Measurements from ENCODE around the gene ANKRD23.

ANKRD23 gene

GRCh38 chr2:96837575-96837974 lies 6.2 kb downstream of the ANKRD23 start:
- no peak for DNase-seq (ENCODE audit: low read depth)

GRCh38 chr2:96835830-96836229 lies 8.0 kb downstream of the ANKRD23 start:
- DNase-seq (ENCODE audit: low read depth) = no peak

- no peak for DNase-seq (ENCODE audit: low read depth)
Measured at GRCh38 chr2:96832754-96833507, 10.9 kb downstream of the ANKRD23 start.

GRCh38 chr2:96832408-96832753 lies 11.4 kb downstream of the ANKRD23 start:
- no peak for DNase-seq (ENCODE audit: low read depth)

GRCh38 chr2:96831679-96832078 lies 12.1 kb downstream of the ANKRD23 start:
- DNase-seq (ENCODE audit: low read depth) = no peak

- DNase-seq (ENCODE audit: low read depth) = no peak
Measured at GRCh38 chr2:96830044-96830562, 13.7 kb downstream of the ANKRD23 start.

GRCh38 chr2:96828874-96829273 lies 14.9 kb downstream of the ANKRD23 start:
- no peak for DNase-seq (ENCODE audit: low read depth)

- no peak for DNase-seq (ENCODE audit: low read depth)
Measured at GRCh38 chr2:96828436-96828835, 15.4 kb downstream of the ANKRD23 start.

- DNase-seq (ENCODE audit: low read depth) = no peak
Measured at GRCh38 chr2:96826546-96827278, 17.1 kb downstream of the ANKRD23 start.

GRCh38 chr2:96825057-96825456 lies 18.8 kb downstream of the ANKRD23 start:
- no peak for DNase-seq (ENCODE audit: low read depth)

- no peak for DNase-seq (ENCODE audit: low read depth)
Measured at GRCh38 chr2:96824079-96824870, 19.5 kb downstream of the ANKRD23 start.

- DNase-seq (ENCODE audit: low read depth) = no peak
Measured at GRCh38 chr2:96823198-96823597, 20.6 kb downstream of the ANKRD23 start.

- DNase-seq (ENCODE audit: low read depth) = no peak
Measured at GRCh38 chr2:96822786-96823185, 21.0 kb downstream of the ANKRD23 start.

GRCh38 chr2:96821113-96821675 lies 22.6 kb downstream of the ANKRD23 start:
- no peak for DNase-seq (ENCODE audit: low read depth)

GRCh38 chr2:96819876-96820511 lies 23.8 kb downstream of the ANKRD23 start:
- DNase-seq (ENCODE audit: low read depth) = no peak

- no peak for DNase-seq (ENCODE audit: low read depth)
Measured at GRCh38 chr2:96819128-96819875, 24.5 kb downstream of the ANKRD23 start.

GRCh38 chr2:96817882-96818281 lies 25.9 kb downstream of the ANKRD23 start:
- DNase-seq (ENCODE audit: low read depth) = no peak

- DNase-seq (ENCODE audit: low read depth) = no peak
Measured at GRCh38 chr2:96816836-96817702, 26.8 kb downstream of the ANKRD23 start.

GRCh38 chr2:96816127-96816835 lies 27.5 kb downstream of the ANKRD23 start, which contains the start of gene CNNM3:
Gene CNNM3, plus strand, starts transcription at chr2:96816268. Its CDS starts 10 bp downstream, at chr2:96816278.
- peak; percentile 53 for DNase-seq (ENCODE audit: low read depth)

All from GM04503 (cell line).